ENCODE data around the gene ADAMTSL4. TPM values are rescaled to one million over a fixed set of nuclear protein-coding genes. Genes with fewer than 3 reads are reported as not detected.

The ADAMTSL4 gene
- total RNA-seq, 2 experiments from 2014 or later = 0.16 to 0.22 TPM

GRCh38 chr1:150575072-150575489 lies 25.9 kb downstream of the ADAMTSL4 start:
- POLR2A ChIA-PET = interaction anchor here (0.5 to 15.4 kb wide), 3 partner anchors 11 to 248 kb away, joined by 4 to 1538 read pairs (median 94); partner anchors contain the start of gene ENSA
- H3K36me3 ChIP-seq (ENCODE audit: insufficient read depth, low read length) = peaks cover 84% of the 10 kb centered on the region
- peak in 1 of 14 experiments; percentile 7 for DNase-seq

GRCh38 chr1:150575518-150576366 lies 26.5 kb downstream of the ADAMTSL4 start:
- peaks cover 53% of the 10 kb centered on the region for H3K4me1 ChIP-seq (ENCODE audit: insufficient read depth, low read length)
- H3K4me3 Mint-ChIP-seq = peak overlapping the region; percentile 98
- TF ChIP-seq CTCF (IDR thresholded peaks at IDR 0.05) = no peak
- ChIA-PET CTCF (interaction anchor here (0.9 to 14.2 kb wide), 5 partner anchors 8 to 46 kb away, joined by 3 to 183 read pairs (median 8); no protein-coding TSS in a partner anchor), POLR2A (interaction anchor here (0.5 to 15.4 kb wide), 5 partner anchors 11 to 689 kb away, joined by 4 to 1538 read pairs (median 51); partner anchors contain the start of gene ENSA)
- ATAC-seq (ENCODE audit: poor library complexity) (no peak), DNase-seq (peak in 1 of 14 experiments; percentile 6)
- H3K4me3 ChIP-seq (ENCODE audit: low read length) = peak overlapping the region; percentile 84
- no peaks in the 10 kb centered on the region for H3K27me3 ChIP-seq (ENCODE audit: control insufficient read depth in 1 of 2, insufficient read depth in 2 of 2, low read length in 2 of 2)
- H3K9me3 Mint-ChIP-seq = no peaks in the 10 kb centered on the region
- H3K36me3 ChIP-seq (ENCODE audit: insufficient read depth, low read length) = peaks cover 79% of the 10 kb centered on the region
- H3K9me3 ChIP-seq (ENCODE audit: control insufficient read depth in 1 of 2, insufficient read depth in 1 of 2, low read length in 2 of 2) = no peaks in the 10 kb centered on the region
- H3K27me3 Mint-ChIP-seq = no peaks in the 10 kb centered on the region
- peak overlapping the region; percentile 37 to 97 for H3K27ac ChIP-seq (ENCODE audit: low read depth in 1 of 2, low read length in 2 of 2)
- intact Hi-C loops (cut with DNase I, micrococcal nuclease) = no loop called here
- H3K4me1 Mint-ChIP-seq (ENCODE audit: low read depth) = peaks cover 68% of the 10 kb centered on the region
- H3K36me3 Mint-ChIP-seq (ENCODE audit: low read depth) = peaks cover 96% of the 10 kb centered on the region
- peak overlapping the region; percentile 98 for H3K27ac Mint-ChIP-seq

More at GRCh38 chr1:150575072-150575489, 25.9 kb downstream of the ADAMTSL4 start:
- H3K36me3 Mint-ChIP-seq (ENCODE audit: low read depth) = peaks cover 97% of the 10 kb centered on the region
- peaks cover 68% of the 10 kb centered on the region for H3K4me1 Mint-ChIP-seq (ENCODE audit: low read depth)
- Histone ChIP-seq H3K4me1 (ENCODE audit: insufficient read depth, low read length) (peaks cover 54% of the 10 kb centered on the region), H3K4me3 (ENCODE audit: low read length) (peak overlapping the region; percentile 84), H3K27me3 (ENCODE audit: control insufficient read depth in 1 of 2, insufficient read depth in 2 of 2, low read length in 2 of 2) (no peaks in the 10 kb centered on the region), H3K27ac (ENCODE audit: low read depth in 1 of 2, low read length in 2 of 2) (peak overlapping the region; percentile 20 to 97), H3K9me3 (ENCODE audit: control insufficient read depth in 1 of 2, insufficient read depth in 1 of 2, low read length in 2 of 2) (no peaks in the 10 kb centered on the region)
- peak overlapping the region; percentile 98 for H3K4me3 Mint-ChIP-seq
- no peak for TF ChIP-seq CTCF (IDR thresholded peaks at IDR 0.05)
- no peaks in the 10 kb centered on the region for H3K9me3 Mint-ChIP-seq
- H3K27me3 Mint-ChIP-seq = no peaks in the 10 kb centered on the region
- intact Hi-C loops (cut with DNase I, micrococcal nuclease) = no loop called here
- no peak for ATAC-seq (ENCODE audit: poor library complexity)
- CTCF ChIA-PET = interaction anchor here (0.9 to 14.2 kb wide), 4 partner anchors 9 to 46 kb away, joined by 3 to 183 read pairs (median 6); no protein-coding TSS in a partner anchor
- H3K27ac Mint-ChIP-seq = peak overlapping the region; percentile 98

- intact Hi-C loops (cut with DNase I, micrococcal nuclease) = no loop called here
- H3K27me3 Mint-ChIP-seq = no peaks in the 10 kb centered on the region
- peaks cover 66% of the 10 kb centered on the region for H3K4me1 Mint-ChIP-seq (ENCODE audit: low read depth)
- ChIA-PET POLR2A (interaction anchor here (0.8 to 15.4 kb wide), 8 partner anchors 12 to 689 kb away, joined by 3 to 1538 read pairs (median 10); partner anchors contain the start of genes CTSS, ENSA and RPRD2), CTCF (interaction anchor here (1.1 to 14.2 kb wide), 5 partner anchors 8 to 45 kb away, joined by 3 to 183 read pairs (median 8); no protein-coding TSS in a partner anchor)
- H3K9me3 ChIP-seq (ENCODE audit: control insufficient read depth in 1 of 2, insufficient read depth in 1 of 2, low read length in 2 of 2) = no peaks in the 10 kb centered on the region
- DNase-seq (peak in 1 of 14 experiments; percentile 8), ATAC-seq (ENCODE audit: poor library complexity) (no peak)
- peak overlapping the region; percentile 98 for H3K27ac Mint-ChIP-seq
- H3K4me3 ChIP-seq (ENCODE audit: low read length) = peak overlapping the region; percentile 84
- H3K36me3 ChIP-seq (ENCODE audit: insufficient read depth, low read length) = peaks cover 73% of the 10 kb centered on the region
- H3K4me3 Mint-ChIP-seq = peak overlapping the region; percentile 98
- peaks cover 48% of the 10 kb centered on the region for H3K4me1 ChIP-seq (ENCODE audit: insufficient read depth, low read length)
- TF ChIP-seq CTCF (IDR thresholded peaks at IDR 0.05) = no peak
- H3K27me3 ChIP-seq (ENCODE audit: control insufficient read depth in 1 of 2, insufficient read depth in 2 of 2, low read length in 2 of 2) = no peaks in the 10 kb centered on the region
- peak overlapping the region; percentile 37 to 97 for H3K27ac ChIP-seq (ENCODE audit: low read depth in 1 of 2, low read length in 2 of 2)
- no peaks in the 10 kb centered on the region for H3K9me3 Mint-ChIP-seq
- H3K36me3 Mint-ChIP-seq (ENCODE audit: low read depth) = peaks cover 94% of the 10 kb centered on the region
Measured at GRCh38 chr1:150576367-150576711, 27.1 kb downstream of the ADAMTSL4 start.
